ENCODE measurements around the gene CCDC157. TPM values are rescaled to one million over a fixed set of nuclear protein-coding genes. Genes with fewer than 3 reads are reported as not detected.
"Not testable (repeated sequence)": the region's sequence is repeated elsewhere in the genome, so short reads cannot be mapped to it uniquely, and the experiment has no call there.

CCDC157 gene
- total RNA-seq, 6 donors from 2014 or later = 3.3 to 16.8 (median 7.9) TPM

DNA sequence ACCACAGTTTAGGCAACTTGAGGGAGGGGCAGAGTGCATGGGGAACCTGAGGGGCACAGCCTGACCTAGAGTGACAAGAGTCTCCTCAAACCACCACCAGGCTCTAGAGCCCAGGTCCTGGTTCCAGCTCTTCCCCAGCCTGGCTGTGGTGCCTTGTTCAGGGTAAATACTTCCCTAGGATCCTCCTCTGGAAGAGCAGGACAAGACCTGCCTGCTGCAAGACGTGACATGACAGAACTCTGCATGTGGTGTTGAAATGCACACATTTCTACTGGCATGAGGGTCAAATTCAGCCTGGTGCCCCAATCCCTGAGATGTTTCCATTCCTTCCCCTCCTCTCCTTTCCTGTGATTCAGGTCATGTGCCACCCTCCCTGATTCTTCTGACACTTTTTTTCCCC is 43.4 kb downstream of the CCDC157 start:
- Histone ChIP-seq H3K27ac (no peak overlapping the region), H3K27me3 (peaks cover 0 to 26% (median 0%) of the 10 kb centered on the region in 4 donors)

DNA sequence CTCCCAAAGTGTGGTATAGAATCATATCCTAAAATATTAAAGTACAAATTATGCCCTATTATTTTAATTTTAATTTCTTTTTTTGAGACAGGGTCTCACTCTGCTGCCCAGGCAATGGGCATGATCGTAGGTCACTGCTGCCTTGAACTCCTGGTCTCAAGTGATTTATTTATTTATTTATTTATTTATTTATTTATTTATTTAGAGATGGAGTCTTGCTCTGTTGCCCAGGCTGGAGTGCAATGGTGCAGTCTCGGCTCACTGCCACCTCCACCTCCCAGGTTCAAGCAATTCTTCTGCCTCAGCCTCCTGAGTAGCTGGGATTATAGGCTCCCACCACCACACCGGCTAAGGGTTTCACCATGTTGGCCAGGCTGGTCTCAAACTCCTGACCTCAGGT is 44.2 kb downstream of the CCDC157 start:
- not testable (repeated sequence) for H3K9me3 ChIP-seq; H3K36me3 ChIP-seq; DNase-seq; H3K27ac ChIP-seq; ATAC-seq (ENCODE audit: low FRiP score in 2 of 2); H3K4me3 ChIP-seq
- Histone ChIP-seq H3K27me3 (peaks cover 0 to 26% (median 0%) of the 10 kb centered on the region in 4 donors), H3K4me1 (peaks cover 20 to 27% (median 22%) of the 10 kb centered on the region in 4 donors)
- 93 to 99% methylated on average over 3 of the region's 3 CpGs for WGBS, 2 donors

More for the DNA sequence above, 43.4 kb downstream of the CCDC157 start:
- ATAC-seq (ENCODE audit: low FRiP score in 2 of 2) (no peak), DNase-seq (no peak)
- Histone ChIP-seq H3K4me3 (no peak overlapping the region), H3K4me1 (peaks cover 20 to 27% (median 22%) of the 10 kb centered on the region in 4 donors), H3K36me3 (no peaks in the 10 kb centered on the region), H3K9me3 (no peaks in the 10 kb centered on the region)
- WGBS, 2 donors = 77 to 82% methylated on average over 1 of the region's 1 CpG
- TF ChIP-seq POLR2AphosphoS5 (IDR thresholded peaks at IDR 0.05) (no peak), POLR2A (IDR thresholded peaks at IDR 0.05) (no peak), EP300 (IDR thresholded peaks at IDR 0.05) (no peak)
- TF ChIP-seq, protein P1, sequence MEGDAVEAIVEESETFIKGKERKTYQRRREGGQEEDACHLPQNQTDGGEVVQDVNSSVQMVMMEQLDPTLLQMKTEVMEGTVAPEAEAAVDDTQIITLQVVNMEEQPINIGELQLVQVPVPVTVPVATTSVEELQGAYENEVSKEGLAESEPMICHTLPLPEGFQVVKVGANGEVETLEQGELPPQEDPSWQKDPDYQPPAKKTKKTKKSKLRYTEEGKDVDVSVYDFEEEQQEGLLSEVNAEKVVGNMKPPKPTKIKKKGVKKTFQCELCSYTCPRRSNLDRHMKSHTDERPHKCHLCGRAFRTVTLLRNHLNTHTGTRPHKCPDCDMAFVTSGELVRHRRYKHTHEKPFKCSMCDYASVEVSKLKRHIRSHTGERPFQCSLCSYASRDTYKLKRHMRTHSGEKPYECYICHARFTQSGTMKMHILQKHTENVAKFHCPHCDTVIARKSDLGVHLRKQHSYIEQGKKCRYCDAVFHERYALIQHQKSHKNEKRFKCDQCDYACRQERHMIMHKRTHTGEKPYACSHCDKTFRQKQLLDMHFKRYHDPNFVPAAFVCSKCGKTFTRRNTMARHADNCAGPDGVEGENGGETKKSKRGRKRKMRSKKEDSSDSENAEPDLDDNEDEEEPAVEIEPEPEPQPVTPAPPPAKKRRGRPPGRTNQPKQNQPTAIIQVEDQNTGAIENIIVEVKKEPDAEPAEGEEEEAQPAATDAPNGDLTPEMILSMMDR (IDR thresholded peaks at IDR 0.05) = no peak

- DNase-seq = no peak
- no peak overlapping the region for H3K27ac ChIP-seq
- ATAC-seq (ENCODE audit: low FRiP score in 2 of 2) = no peak
- H3K4me1 ChIP-seq = peaks cover 11 to 18% (median 13%) of the 10 kb centered on the region in 4 donors
- 85 to 91% methylated on average over 5 of the region's 5 CpGs for WGBS, 2 donors
- peaks cover 0 to 4% (median 0%) of the 10 kb centered on the region in 4 donors for H3K36me3 ChIP-seq
- no peak overlapping the region for H3K4me3 ChIP-seq
- peaks cover 0 to 18% (median 0%) of the 10 kb centered on the region in 4 donors for H3K27me3 ChIP-seq
- H3K9me3 ChIP-seq = no peaks in the 10 kb centered on the region
- TF ChIP-seq EP300 (IDR thresholded peaks at IDR 0.05) = no peak
- no peak for TF ChIP-seq POLR2AphosphoS5 (IDR thresholded peaks at IDR 0.05)
- TF ChIP-seq POLR2A (IDR thresholded peaks at IDR 0.05) = no peak
- TF ChIP-seq, protein P1 (IDR thresholded peaks at IDR 0.05) = no peak
Measured at GRCh38 chr22:30402028-30402765, 45.4 kb downstream of the CCDC157 start.

DNA sequence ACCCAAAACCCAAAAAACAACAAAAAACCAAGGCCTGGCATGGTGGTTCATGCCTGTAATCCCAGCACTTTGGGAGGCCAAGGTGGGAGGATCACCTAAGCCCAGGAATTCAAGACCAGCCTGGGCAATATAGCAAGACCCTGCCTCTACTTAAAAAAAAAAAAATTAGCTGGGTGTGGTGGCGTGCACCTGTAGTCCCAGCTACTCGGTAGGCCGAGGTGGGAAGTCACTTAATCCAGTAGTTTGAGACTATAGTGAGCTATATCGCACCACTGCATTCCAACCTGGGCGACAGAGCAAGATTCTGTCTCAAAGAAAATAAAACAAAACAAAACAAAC is 45.9 kb downstream of the CCDC157 start:
- ATAC-seq (ENCODE audit: low FRiP score in 2 of 2) = not testable (repeated sequence)

GRCh38 chr22:30404307-30404706 is 47.5 kb downstream of the CCDC157 start:
- Histone ChIP-seq H3K27me3 (no peaks in the 10 kb centered on the region), H3K27ac (no peak overlapping the region), H3K36me3 (peaks cover 0 to 14% (median 0%) of the 10 kb centered on the region in 4 donors), H3K4me3 (no peak overlapping the region), H3K4me1 (no peaks in the 10 kb centered on the region), H3K9me3 (no peaks in the 10 kb centered on the region)
- WGBS, 2 donors = 75 to 87% methylated on average over 6 of the region's 6 CpGs
- DNase-seq (no peak), ATAC-seq (ENCODE audit: low FRiP score in 2 of 2) (no peak)
- TF ChIP-seq POLR2A (IDR thresholded peaks at IDR 0.05) (no peak), POLR2AphosphoS5 (IDR thresholded peaks at IDR 0.05) (no peak), EP300 (IDR thresholded peaks at IDR 0.05) (no peak)
- TF ChIP-seq, protein P1 (IDR thresholded peaks at IDR 0.05) = no peak

More for the DNA sequence above, 45.9 kb downstream of the CCDC157 start:
- DNase-seq, H3K27ac ChIP-seq, H3K4me3 ChIP-seq, H3K36me3 ChIP-seq, H3K9me3 ChIP-seq: not testable (repeated sequence)
- H3K4me1 ChIP-seq = peaks cover 5 to 13% (median 8%) of the 10 kb centered on the region in 4 donors
- 95 to 98% methylated on average over 5 of the region's 5 CpGs for WGBS, 2 donors
- H3K27me3 ChIP-seq = peaks cover 0 to 14% (median 0%) of the 10 kb centered on the region in 4 donors

DNA sequence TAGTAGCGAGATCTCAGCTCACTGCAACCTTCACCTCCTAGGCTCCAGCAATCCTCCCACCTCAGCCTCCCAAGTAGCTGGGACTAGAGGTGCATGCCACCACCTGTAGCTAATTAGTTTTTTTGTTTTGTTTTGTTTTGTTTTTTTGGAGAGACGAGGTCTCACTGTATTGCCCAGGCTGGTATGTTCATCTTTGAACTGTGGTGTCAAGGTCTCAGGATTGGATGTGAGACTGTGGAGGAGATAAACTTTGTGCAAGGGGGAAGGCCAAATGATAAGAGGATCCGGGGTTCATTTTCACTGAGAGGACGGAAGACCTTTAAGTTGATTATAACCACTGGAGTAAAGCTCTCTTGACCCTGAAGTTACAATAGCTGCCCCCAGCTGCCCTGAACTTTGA is 48.9 kb downstream of the CCDC157 start:
- Histone ChIP-seq H3K36me3 (peaks cover 0 to 26% (median 5%) of the 10 kb centered on the region in 4 donors), H3K4me1 (no peaks in the 10 kb centered on the region)

More for the DNA sequence above, 48.9 kb downstream of the CCDC157 start:
- WGBS, 2 donors = 66 to 67% methylated on average over 4 of the region's 4 CpGs
- no peak overlapping the region for H3K4me3 ChIP-seq
- H3K27me3 ChIP-seq = no peaks in the 10 kb centered on the region
- H3K9me3 ChIP-seq = no peaks in the 10 kb centered on the region
- no peak overlapping the region for H3K27ac ChIP-seq
- no peak for ATAC-seq (ENCODE audit: low FRiP score in 2 of 2)
- no peak for DNase-seq
- no peak for TF ChIP-seq POLR2A (IDR thresholded peaks at IDR 0.05)
- TF ChIP-seq, protein P1 (IDR thresholded peaks at IDR 0.05) = no peak
- no peak for TF ChIP-seq EP300 (IDR thresholded peaks at IDR 0.05)
- TF ChIP-seq POLR2AphosphoS5 (IDR thresholded peaks at IDR 0.05) = no peak

Measured in upper lobe of left lung (tissue), 6 donors.